Hematopoietic multipotent progenitor cell treated with erythropoietin and hydrocortisone succinate and interleukin-3 and kit ligand, for 6 days (in vitro differentiated cells): ENCODE data around the gene HADHA.

Experiments used
- DNase-seq: peaks from one replicate; pipeline ENCODE4 v3.0.0-alpha.2; 2015

The HADHA gene

DNA sequence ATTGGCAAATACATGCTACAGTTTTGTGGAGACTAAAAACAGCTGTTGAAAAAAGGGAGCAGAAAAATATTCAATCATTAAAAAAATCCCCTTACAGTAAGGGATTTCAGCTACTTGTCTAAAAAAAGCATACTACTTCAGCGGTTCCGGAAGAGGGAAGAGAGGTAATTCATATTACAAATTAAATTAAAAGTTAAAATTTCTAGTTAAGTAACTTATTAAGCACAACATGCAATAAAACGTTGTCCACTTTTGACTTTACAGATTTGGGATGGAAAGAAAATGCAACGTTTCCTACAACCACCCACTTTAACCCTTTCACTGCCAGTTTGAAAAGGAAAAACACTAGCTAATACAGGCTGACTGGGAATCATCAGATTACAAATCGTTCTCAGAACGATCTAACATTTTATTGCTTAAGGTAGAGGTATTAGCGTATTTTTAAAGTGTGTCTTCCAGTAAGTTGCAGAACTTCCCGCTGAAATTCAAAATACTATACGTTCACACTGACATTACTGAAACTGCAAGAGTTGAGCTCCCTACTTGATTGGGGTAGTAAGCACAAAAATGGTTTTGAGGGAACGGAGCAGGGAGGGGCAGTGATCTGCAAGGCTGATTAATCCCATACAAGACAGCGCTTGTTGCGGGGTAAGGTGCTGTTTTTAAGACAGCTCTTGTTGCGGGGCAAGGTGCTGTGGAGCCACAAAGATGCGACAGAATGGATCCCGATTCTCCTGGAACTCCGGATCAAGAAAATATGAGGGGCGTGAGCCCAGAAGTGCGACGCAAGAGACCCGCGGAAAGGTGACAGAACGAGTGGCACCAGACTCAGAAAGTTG lies 743 bp downstream of the HADHA start:
- peak; percentile 75 for DNase-seq

- peak; percentile 18 for DNase-seq
Measured at GRCh38 chr2:26241928-26242436, 2.5 kb downstream of the HADHA start.

- peak; percentile 62 for DNase-seq
Measured at GRCh38 chr2:26238311-26238958, 6.0 kb downstream of the HADHA start.

- no peak for DNase-seq
Measured at GRCh38 chr2:26237868-26238267, 6.6 kb downstream of the HADHA start.

- peak; percentile 10 for DNase-seq
Measured at GRCh38 chr2:26235089-26235488, 9.3 kb downstream of the HADHA start.

GRCh38 chr2:26230806-26231205 lies 13.6 kb downstream of the HADHA start:
- DNase-seq = no peak

DNA sequence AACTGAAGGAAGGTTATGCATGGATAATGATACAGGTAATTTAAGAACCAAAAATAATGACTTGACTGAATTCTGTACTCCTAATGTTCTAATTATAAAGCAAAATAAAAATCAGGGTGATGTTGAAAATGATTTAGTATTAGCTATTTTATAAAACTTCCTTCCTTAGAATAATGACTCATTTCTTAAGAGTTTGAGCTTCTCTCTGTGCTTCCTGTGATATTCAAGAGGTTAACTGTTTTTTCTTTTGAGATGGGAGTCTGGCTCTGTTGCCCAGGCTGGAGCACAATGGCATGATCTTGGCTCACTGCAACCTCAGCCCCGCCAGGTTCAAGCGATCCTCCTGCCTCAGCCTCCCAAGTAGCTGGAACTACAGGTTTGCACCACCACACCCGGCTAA lies 14.8 kb downstream of the HADHA start:
- DNase-seq = no peak

- no peak for DNase-seq
Measured at GRCh38 chr2:26224095-26224494, 20.3 kb downstream of the HADHA start.

DNA sequence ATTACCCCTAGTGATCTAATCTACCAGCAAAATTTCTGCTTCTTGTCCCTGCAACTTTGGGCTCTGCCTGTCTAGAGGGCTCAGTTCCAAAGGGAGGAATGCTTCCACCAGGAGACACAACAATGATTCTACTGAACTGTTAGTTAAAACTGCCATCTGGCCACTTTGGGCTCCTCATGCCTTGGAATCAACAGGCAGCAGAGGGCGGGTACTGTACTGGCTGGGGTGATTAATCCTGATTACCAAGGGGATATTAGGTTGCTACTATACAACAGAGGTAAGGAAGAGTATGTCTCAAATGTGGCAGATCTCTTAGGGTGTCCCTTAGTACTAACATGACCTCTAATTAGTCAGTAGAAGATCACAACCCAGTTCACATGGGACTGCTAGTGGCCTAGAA lies 21.4 kb downstream of the HADHA start:
- peak; percentile 32 for DNase-seq

DNA sequence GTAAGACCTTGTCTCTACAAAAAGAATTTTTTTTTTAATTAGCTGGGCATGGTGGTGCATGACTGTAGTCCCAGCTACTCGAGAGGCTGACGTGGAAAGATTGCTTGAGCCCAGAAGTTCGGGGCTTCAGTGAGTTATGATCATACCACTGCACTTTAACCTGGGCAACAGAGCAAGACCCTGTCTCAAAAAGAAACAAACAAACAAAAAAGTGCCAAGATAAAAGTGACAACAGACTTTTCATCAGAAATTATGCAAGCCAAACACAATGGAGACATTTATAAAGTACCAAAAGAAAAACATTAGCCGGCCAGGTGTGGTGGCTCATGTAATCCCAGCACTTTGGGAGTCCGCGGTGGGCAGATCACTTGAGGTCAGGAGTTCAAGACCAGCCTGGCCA lies 26.7 kb downstream of the HADHA start:
- no peak for DNase-seq

DNA sequence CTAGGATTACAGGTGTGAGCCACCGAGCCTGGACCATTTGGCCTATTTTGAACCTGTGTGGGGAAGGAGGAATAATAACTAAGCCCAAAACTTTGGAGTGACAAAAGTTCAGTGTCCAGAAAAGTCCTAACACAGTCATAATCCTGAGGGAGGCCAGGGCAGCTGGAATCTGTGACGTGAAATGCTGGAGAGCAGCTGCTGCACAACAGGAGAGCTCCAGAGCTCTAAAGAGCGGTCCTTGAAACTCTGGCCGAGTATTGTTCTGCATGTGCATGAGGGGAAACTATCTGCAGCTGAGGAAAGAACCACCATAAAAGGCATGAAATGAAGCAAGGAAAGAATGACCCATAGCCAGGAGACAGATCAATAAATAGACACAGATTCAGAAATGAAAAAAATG lies 27.8 kb downstream of the HADHA start:
- no peak for DNase-seq

GRCh38 chr2:26215833-26216232 lies 28.6 kb downstream of the HADHA start:
- no peak for DNase-seq

DNA sequence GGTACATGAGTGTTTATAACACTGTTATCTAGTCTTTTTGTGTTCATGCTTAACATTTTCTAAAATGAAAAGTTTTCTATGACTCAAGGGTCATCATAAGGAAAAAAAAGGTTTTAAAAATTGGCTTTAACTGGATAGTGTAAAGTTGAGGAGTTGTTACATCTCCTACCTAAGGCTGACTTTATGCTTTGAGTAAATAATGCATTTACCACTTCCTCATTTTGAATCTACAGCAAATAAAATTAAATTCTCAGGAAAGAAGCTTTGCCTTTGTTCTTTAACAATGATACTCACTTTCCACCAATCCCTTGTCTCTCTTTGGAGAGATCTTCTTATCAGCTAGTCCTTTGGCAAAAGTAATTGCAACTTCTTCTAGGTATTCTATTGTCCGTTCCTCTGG lies 29.7 kb downstream of the HADHA start:
- no peak for DNase-seq

DNA sequence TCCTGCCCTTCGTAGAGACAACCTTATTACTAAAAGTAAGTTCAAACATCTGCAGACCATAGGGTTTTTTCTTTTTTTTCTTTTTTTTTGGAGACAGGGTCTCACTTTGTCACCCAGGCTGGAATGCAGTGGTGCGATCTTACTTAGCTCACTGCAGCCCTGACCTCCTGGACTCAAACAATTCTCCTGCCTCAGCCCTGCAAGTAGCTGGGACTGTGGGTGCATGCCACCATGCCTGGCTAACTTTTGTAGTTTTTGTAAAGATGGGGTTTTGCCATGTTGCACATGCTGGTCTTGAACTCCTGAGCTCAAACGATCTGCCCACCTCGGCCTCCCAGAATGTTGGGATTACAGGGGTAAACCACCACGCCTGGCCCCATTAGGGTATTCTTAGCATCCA lies 32.4 kb downstream of the HADHA start:
- no peak for DNase-seq

DNA sequence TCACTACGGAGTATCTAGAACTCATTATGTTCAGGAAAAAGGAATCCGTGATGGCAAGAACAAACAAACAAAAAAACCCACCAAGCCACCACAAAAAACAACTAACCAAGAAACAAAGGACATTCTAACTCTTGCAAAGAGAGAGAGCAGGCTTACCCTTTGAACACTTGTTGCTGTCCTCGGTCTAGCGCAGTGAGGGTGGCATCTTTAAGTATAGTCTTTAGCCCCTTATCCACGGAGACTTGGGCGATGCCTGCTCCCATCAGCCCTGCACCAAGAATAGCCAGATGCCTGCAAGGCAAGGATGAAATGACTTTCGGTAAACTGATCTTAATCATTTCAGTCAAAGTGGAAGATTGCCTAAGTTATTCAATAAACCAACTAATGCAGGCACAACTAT lies 40.5 kb downstream of the HADHA start:
- DNase-seq = no peak

DNA sequence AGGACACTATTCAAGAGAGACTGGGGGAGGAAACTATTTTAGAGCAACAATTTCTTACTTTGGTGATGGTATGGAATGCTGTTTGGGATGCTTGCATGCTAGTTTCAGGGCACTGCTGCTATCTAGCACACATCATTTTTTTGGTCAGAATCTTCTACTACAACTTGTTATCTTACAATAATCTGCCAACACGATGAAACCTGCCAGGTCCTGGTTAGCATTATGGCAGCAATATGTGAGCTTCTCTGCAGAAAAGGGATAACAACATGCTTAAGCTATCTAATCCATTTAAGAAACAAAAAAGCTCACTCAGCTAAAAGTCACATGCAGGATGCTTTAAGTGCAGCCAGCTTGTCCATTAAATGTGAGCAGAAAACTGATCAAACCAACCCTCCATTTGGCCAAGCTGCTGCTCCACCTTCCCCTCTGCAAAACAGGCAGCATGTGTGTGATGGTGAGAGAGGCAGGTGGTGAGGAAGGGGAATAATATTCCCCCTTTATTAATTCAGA lies 41.4 kb downstream of the HADHA start:
- no peak for DNase-seq

- no peak for DNase-seq
Measured at GRCh38 chr2:26197516-26197915, 46.9 kb downstream of the HADHA start.

DNA sequence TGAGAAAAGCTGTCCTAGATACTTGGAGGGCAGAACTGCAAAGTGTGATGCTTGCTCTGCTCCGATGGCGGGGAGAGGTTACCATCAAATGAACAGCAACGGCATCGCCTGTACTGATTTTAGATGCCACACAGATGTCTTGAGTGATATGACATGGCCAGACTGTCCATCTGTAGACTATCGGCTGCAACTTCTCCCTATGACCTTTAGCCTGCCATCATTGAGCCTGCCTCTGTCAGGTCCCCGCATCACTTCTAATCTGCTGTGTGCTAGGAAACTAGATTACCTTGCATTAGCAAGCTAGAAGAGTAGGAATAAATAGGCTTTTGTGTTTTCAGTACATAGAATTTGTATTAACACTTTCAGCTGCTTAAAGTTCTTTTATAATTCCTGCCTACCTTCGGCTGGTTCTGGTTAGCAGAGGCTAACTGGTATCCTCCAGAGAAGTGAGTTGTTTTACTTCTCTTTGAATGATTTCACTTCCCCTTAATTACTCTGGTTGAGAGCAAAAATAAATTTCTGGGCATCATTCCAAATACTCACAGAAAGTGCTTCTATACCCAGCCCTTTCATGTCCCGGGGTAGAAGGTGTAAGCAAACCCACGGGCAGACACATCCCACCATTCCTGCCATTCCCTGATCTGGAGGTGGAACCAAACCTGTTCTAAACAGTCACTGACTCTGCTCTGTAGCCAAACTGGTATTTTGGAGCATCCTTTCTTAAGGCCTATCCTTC lies 47.6 kb downstream of the HADHA start:
- no peak for DNase-seq

DNA sequence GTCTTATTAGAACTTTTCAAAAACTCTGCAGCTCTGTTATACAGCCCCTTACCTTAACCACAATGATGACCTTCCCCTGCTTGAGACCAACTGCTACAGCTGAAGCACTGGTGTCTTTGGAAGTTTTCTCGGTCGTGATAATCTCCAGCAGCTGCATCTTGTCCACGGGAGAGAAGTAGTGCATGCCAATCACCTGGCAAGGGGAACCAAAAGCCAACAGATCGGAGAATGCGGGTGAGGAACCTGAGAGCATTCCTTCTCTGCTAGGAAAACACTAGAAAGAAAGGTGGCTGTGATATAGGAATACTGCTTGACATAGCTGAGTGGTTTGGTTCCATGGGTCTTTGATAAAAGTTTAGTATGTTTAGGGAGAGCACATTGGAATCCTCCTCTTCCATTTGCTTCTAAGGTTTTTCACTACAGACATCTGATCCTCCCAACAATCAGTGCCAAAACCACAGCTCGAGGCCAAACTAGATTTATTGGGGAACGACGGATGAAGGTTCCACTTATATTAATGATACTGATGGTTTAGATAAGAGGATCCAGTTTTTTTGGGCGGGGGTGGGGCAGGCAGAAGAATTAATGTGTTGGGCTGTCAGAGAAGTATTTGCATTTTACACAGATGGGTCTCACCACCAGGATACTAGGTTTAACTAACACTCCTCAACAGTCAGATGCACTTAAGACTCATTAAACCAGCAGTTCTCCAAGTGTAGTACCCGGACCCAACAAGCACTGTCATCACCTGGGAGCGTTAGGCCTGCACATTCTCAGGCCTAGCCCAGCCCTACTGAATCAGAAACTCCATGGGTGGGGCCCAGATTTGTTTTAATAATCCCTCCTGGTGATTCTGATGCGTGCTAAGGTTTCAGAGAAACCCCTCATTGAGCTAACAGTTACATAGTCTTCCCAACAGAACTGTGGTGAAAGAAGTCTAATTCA lies 49.1 kb downstream of the HADHA start:
- DNase-seq = no peak

- DNase-seq = no peak
Measured at GRCh38 chr2:26193578-26194231, 50.7 kb downstream of the HADHA start.

DNA sequence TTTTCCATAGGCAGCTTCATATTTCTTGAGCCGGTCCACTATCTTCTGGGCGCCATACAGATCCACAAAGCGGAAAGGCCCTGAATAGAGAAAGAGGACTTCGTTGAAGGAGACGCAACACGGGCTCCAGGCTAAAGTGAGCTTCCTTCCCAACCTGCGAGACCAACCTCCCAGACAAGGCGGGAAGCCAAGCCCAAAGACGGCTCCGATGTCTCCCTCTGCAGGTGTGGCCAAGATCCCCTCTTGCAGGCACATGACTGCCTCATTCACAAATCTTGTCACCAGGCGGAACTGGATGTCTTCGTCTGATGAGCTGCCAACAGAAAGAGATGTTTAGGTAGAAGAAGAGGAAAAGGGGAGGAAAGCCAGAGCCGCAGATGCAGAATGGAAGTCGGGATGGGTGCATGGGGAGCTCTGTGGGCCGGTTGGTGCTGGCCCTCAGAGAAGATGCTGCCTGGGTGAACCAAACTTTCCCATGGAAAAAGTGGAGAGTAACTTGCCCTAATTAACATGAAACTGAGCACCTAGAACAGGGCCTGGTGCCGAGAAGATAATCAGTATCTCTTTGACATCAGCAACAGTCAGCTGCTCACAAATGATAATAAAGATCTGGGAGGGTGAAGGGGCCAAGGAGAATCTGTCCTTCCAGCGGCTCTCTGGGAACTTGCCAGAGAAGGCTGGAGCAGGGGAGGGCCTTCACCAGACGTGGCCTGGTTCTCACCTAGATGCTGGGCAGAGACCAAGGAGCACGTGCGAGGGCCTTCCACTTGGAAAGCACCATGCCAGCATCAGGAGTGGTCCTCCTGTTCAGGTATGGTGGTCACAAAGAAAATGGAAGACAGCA lies 52.9 kb downstream of the HADHA start:
- DNase-seq = peak; percentile 55
